Measurements from ENCODE around the gene SH2D3A.
A peak's percentile ranks its signal among the peaks of the same experiment; 100 is the strongest.
"Not testable (repeated sequence)": the region's sequence is repeated elsewhere in the genome, so short reads cannot be mapped to it uniquely, and the experiment has no call there.

The SH2D3A gene

GRCh38 chr19:6772028-6772865 lies 5.0 kb upstream of the SH2D3A start, which contains the start of gene VAV1:
VAV1 (plus strand) TSS chr19:6772708; CDS start chr19:6772808, 100 bp downstream.
- H3K4me3 ChIP-seq (ENCODE audit: low read depth, low read length), result no peak within 1 kb of the TSS
- peak; percentile 7 for TF ChIP-seq CTCF (IDR thresholded peaks at IDR 0.05; ENCODE audit: low read depth, low read length, missing control alignments)
- DNase-seq (ENCODE audit: low read depth), result no peak
- in situ Hi-C loops (cut with HindIII; ENCODE audit: low sequenced_read_pairs), result no loop called here

GRCh38 chr19:6771648-6772027 lies 4.4 kb upstream of the SH2D3A start:
- H3K4me3 ChIP-seq (ENCODE audit: low read depth, low read length); in situ Hi-C loops (cut with HindIII; ENCODE audit: low sequenced_read_pairs): not testable (repeated sequence)

GRCh38 chr19:6769006-6769619 lies 1.9 kb upstream of the SH2D3A start:
- in situ Hi-C loops (cut with HindIII; ENCODE audit: low sequenced_read_pairs), result no loop called here
- no peak overlapping the region for H3K4me3 ChIP-seq (ENCODE audit: low read depth, low read length)
- TF ChIP-seq CTCF (IDR thresholded peaks at IDR 0.05; ENCODE audit: low read depth, low read length, missing control alignments), result no peak
- DNase-seq (ENCODE audit: low read depth), result no peak

More at GRCh38 chr19:6771648-6772027, 4.4 kb upstream of the SH2D3A start:
- DNase-seq (ENCODE audit: low read depth), result not testable (repeated sequence)

- in situ Hi-C loops (cut with HindIII; ENCODE audit: low sequenced_read_pairs), result no loop called here
- no peak for TF ChIP-seq CTCF (IDR thresholded peaks at IDR 0.05; ENCODE audit: low read depth, low read length, missing control alignments)
- DNase-seq (ENCODE audit: low read depth), result no peak
- no peak overlapping the region for H3K4me3 ChIP-seq (ENCODE audit: low read depth, low read length)
Measured at GRCh38 chr19:6768236-6768785, 1.1 kb upstream of the SH2D3A start.

GRCh38 chr19:6767081-6767356 lies 216 bp downstream of the SH2D3A start:
- DNase-seq (ENCODE audit: low read depth), result no peak
- H3K4me3 ChIP-seq (ENCODE audit: low read depth, low read length), result peak overlapping the region; percentile 12
- no peak for TF ChIP-seq CTCF (IDR thresholded peaks at IDR 0.05; ENCODE audit: low read depth, low read length, missing control alignments)
- in situ Hi-C loops (cut with HindIII; ENCODE audit: low sequenced_read_pairs), result no loop called here

GRCh38 chr19:6766357-6767080 lies 716 bp downstream of the SH2D3A start:
- DNase-seq (ENCODE audit: low read depth), result no peak
- in situ Hi-C loops (cut with HindIII; ENCODE audit: low sequenced_read_pairs), result no loop called here
- no peak for TF ChIP-seq CTCF (IDR thresholded peaks at IDR 0.05; ENCODE audit: low read depth, low read length, missing control alignments)

More at GRCh38 chr19:6766357-6767080, 716 bp downstream of the SH2D3A start:
- no peak overlapping the region for H3K4me3 ChIP-seq (ENCODE audit: low read depth, low read length)
